NCI-H345 treated with DMSO at 0.1 percent for 48 hours (cell line): Measurements from ENCODE around the gene TVP23C.
"Not testable (repeated sequence)": the region's sequence is repeated elsewhere in the genome, so short reads cannot be mapped to it uniquely, and the experiment has no call there.

Experiments
- DNase-seq: peaks from one replicate; lab custom pipeline; 2025; ENCODE audit not compliant: unreplicated experiment; lab: John Stamatoyannopoulos, UW

TVP23C gene

GRCh38 chr17:15526292-15527218 lies 36.7 kb downstream of the TVP23C start:
- DNase-seq = not testable (repeated sequence)

GRCh38 chr17:15524990-15525985 lies 38.0 kb downstream of the TVP23C start:
- DNase-seq = not testable (repeated sequence)

GRCh38 chr17:15516150-15516549 lies 47.1 kb downstream of the TVP23C start:
- no peak for DNase-seq

- DNase-seq = no peak
Observed at GRCh38 chr17:15514469-15514868, 48.8 kb downstream of the TVP23C start.

- DNase-seq = no peak
Observed at GRCh38 chr17:15513856-15514459, 49.3 kb downstream of the TVP23C start.

- no peak for DNase-seq
Observed at GRCh38 chr17:15513058-15513791, 50.1 kb downstream of the TVP23C start.

- no peak for DNase-seq
Observed at GRCh38 chr17:15512071-15512709, 51.1 kb downstream of the TVP23C start.

GRCh38 chr17:15511142-15511541 lies 52.1 kb downstream of the TVP23C start:
- DNase-seq = no peak

- DNase-seq = no peak
Observed at GRCh38 chr17:15510361-15510760, 52.9 kb downstream of the TVP23C start.

GRCh38 chr17:15509095-15509494 lies 54.2 kb downstream of the TVP23C start:
- no peak for DNase-seq

- DNase-seq = no peak
Observed at GRCh38 chr17:15508466-15508865, 54.8 kb downstream of the TVP23C start.

- no peak for DNase-seq
Observed at GRCh38 chr17:15507896-15508295, 55.4 kb downstream of the TVP23C start.

GRCh38 chr17:15507001-15507400 lies 56.3 kb downstream of the TVP23C start:
- no peak for DNase-seq

- DNase-seq = not testable (repeated sequence)
Observed at GRCh38 chr17:15505708-15506107, 57.6 kb downstream of the TVP23C start.

- no peak for DNase-seq
Observed at GRCh38 chr17:15503731-15504130, 59.6 kb downstream of the TVP23C start.

GRCh38 chr17:15502369-15503112 lies 60.7 kb downstream of the TVP23C start:
- DNase-seq = no peak

- no peak for DNase-seq
Observed at GRCh38 chr17:15501793-15502192, 61.5 kb downstream of the TVP23C start.

- DNase-seq = no peak
Observed at GRCh38 chr17:15501282-15501681, 62.0 kb downstream of the TVP23C start.

- no peak for DNase-seq
Observed at GRCh38 chr17:15498107-15498506, 65.2 kb downstream of the TVP23C start.
